ENCODE data around the gene PKHD1. TPM values are rescaled to one million over a fixed set of nuclear protein-coding genes. Genes with fewer than 3 reads are reported as not detected.

The PKHD1 gene
- total and polyA plus RNA-seq, 2 donors (not counting 1 experiment from before 2014, with no cell fraction given) = not detected

GRCh38 chr6:51908243-51908642, 179.2 kb downstream of the PKHD1 start:
- Histone ChIP-seq H3K4me1 (ENCODE audit: control insufficient read depth in 2 of 2, insufficient read depth in 2 of 2, low read length in 2 of 2) (no peaks in the 10 kb centered on the region), H3K36me3 (replicated peaks in 1 of 2; ENCODE audit: control extremely low read depth in 1 of 2, control insufficient read depth in 1 of 2, extremely low read depth in 1 of 2, insufficient read depth in 2 of 2, low read length in 1 of 2) (no peaks in the 10 kb centered on the region), H3K9me3 (ENCODE audit: control extremely low read depth in 1 of 3, control insufficient read depth in 2 of 3, insufficient read depth in 1 of 3, low read length in 2 of 3) (no peaks in the 10 kb centered on the region), H3K4me3 (ENCODE audit: control extremely low read depth in 1 of 5, extremely low read depth in 1 of 5, insufficient read depth in 1 of 5, low read depth in 2 of 5, low read length in 4 of 5) (no peak overlapping the region), H4K20me1 (ENCODE audit: control insufficient read depth, insufficient read depth, low read length, poor library complexity, severe bottlenecking) (no peaks in the 10 kb centered on the region), H3K4me2 (replicated peaks; ENCODE audit: low read depth, low read length, poor library complexity, severe bottlenecking) (no peak overlapping the region), H3K79me2 (ENCODE audit: control insufficient read depth, insufficient read depth, low read length) (no peaks in the 10 kb centered on the region), H3K9ac (ENCODE audit: low read length) (no peak overlapping the region), H3K27me3 (replicated peaks in 1 of 4; ENCODE audit: control extremely low read depth in 1 of 4, control insufficient read depth in 3 of 4, insufficient read depth in 4 of 4, low read length in 3 of 4) (peaks cover 0 to 4% (median 0%) of the 10 kb centered on the region in 4 experiments), H2AFZ (ENCODE audit: insufficient read depth, low read depth, low read length, poor library complexity, severe bottlenecking) (no peak overlapping the region), H3K27ac (ENCODE audit: low read length in 2 of 2) (no peak overlapping the region)
- H3K27me3 Mint-ChIP-seq = peaks cover 13% of the 10 kb centered on the region
- no peak overlapping the region for H3K27ac Mint-ChIP-seq
- no peak overlapping the region for H3K4me3 Mint-ChIP-seq
- CTCF ChIA-PET = no interaction called here
- H3K4me1 Mint-ChIP-seq = peaks cover 4% of the 10 kb centered on the region
- no peak for ATAC-seq (ENCODE audit: low read depth)
- no peak for DNase-seq
- POLR2A ChIA-PET = no interaction called here
- TF ChIP-seq CTCF (IDR thresholded peaks at IDR 0.05) (no peak), EZH2 (IDR thresholded peaks at IDR 0.05; ENCODE audit: borderline replicate concordance, insufficient read depth, low read depth, low read length, poor library complexity, severe bottlenecking) (no peak)
- intact Hi-C loops (cut with micrococcal nuclease) = no loop called here
- H3K9me3 Mint-ChIP-seq (ENCODE audit: insufficient read depth) = no peaks in the 10 kb centered on the region

- Histone ChIP-seq H3K79me2 (ENCODE audit: control insufficient read depth, insufficient read depth, low read length) (no peaks in the 10 kb centered on the region), H4K20me1 (ENCODE audit: control insufficient read depth, insufficient read depth, low read length, poor library complexity, severe bottlenecking) (no peaks in the 10 kb centered on the region), H3K9me3 (ENCODE audit: control extremely low read depth in 1 of 3, control insufficient read depth in 2 of 3, insufficient read depth in 1 of 3, low read length in 2 of 3) (no peaks in the 10 kb centered on the region), H3K4me2 (replicated peaks; ENCODE audit: low read depth, low read length, poor library complexity, severe bottlenecking) (no peak overlapping the region), H3K4me3 (ENCODE audit: control extremely low read depth in 1 of 5, extremely low read depth in 1 of 5, insufficient read depth in 1 of 5, low read depth in 2 of 5, low read length in 4 of 5) (no peak overlapping the region), H3K27ac (ENCODE audit: low read length in 2 of 2) (no peak overlapping the region), H3K36me3 (replicated peaks in 1 of 2; ENCODE audit: control extremely low read depth in 1 of 2, control insufficient read depth in 1 of 2, extremely low read depth in 1 of 2, insufficient read depth in 2 of 2, low read length in 1 of 2) (no peaks in the 10 kb centered on the region), H3K27me3 (replicated peaks in 1 of 4; ENCODE audit: control extremely low read depth in 1 of 4, control insufficient read depth in 3 of 4, insufficient read depth in 4 of 4, low read length in 3 of 4) (no peaks in the 10 kb centered on the region), H3K9ac (ENCODE audit: low read length) (no peak overlapping the region), H3K4me1 (ENCODE audit: control insufficient read depth in 2 of 2, insufficient read depth in 2 of 2, low read length in 2 of 2) (no peaks in the 10 kb centered on the region), H2AFZ (ENCODE audit: insufficient read depth, low read depth, low read length, poor library complexity, severe bottlenecking) (no peak overlapping the region)
- H3K27me3 Mint-ChIP-seq = no peaks in the 10 kb centered on the region
- TF ChIP-seq EZH2 (IDR thresholded peaks at IDR 0.05; ENCODE audit: borderline replicate concordance, insufficient read depth, low read depth, low read length, poor library complexity, severe bottlenecking) = no peak
- TF ChIP-seq CTCF (IDR thresholded peaks at IDR 0.05) = no peak
- POLR2A ChIA-PET = no interaction called here
- no peak overlapping the region for H3K4me3 Mint-ChIP-seq
- ATAC-seq (ENCODE audit: low read depth) (no peak), DNase-seq (no peak)
- 97% methylated on average over 2 of the region's 4 CpGs for WGBS (ENCODE audit: insufficient coverage)
- CTCF ChIA-PET = no interaction called here
- intact Hi-C loops (cut with micrococcal nuclease) = no loop called here
- H3K27ac Mint-ChIP-seq = no peak overlapping the region
- no peaks in the 10 kb centered on the region for H3K9me3 Mint-ChIP-seq (ENCODE audit: insufficient read depth)
- no peaks in the 10 kb centered on the region for H3K4me1 Mint-ChIP-seq
Measured at GRCh38 chr6:51901766-51902764, 185.3 kb downstream of the PKHD1 start.

Measured in B cell (primary cell).